GM06990 (cell line): ENCODE measurements around the gene SRC.

Source experiments
- DNase-seq: peaks from one replicate; pipeline ENCODE4 v3.0.0-alpha.2; 2011; ENCODE audit not compliant: insufficient read length; ENCODE audit errors: extremely low read depth
- H3K27me3 ChIP-seq: replicated peaks from 2 replicates; pipeline ENCODE4 v1.6.0; 2011; ENCODE audit warnings: low read length; ENCODE audit not compliant: control insufficient read depth, insufficient read depth
- H3K36me3 ChIP-seq: 2 replicates; pipeline ENCODE4 v1.5.1; 2011; ENCODE audit warnings: low read length; ENCODE audit not compliant: control insufficient read depth, insufficient read depth
- H3K4me3 ChIP-seq: replicated peaks from 2 replicates; pipeline ENCODE4 v1.5.1; 2011; ENCODE audit warnings: low read depth, mild to moderate bottlenecking, control low read depth, low read length
- TF ChIP-seq, protein P1 (sequence below): IDR thresholded peaks from 2 replicates; pipeline ENCODE4 v1.5.1; 2011; ENCODE audit warnings: low read length, control low read depth, mild to moderate bottlenecking, inconsistent platforms; ENCODE audit not compliant: insufficient read depth, poor library complexity, severe bottlenecking

Gene SRC

DNA sequence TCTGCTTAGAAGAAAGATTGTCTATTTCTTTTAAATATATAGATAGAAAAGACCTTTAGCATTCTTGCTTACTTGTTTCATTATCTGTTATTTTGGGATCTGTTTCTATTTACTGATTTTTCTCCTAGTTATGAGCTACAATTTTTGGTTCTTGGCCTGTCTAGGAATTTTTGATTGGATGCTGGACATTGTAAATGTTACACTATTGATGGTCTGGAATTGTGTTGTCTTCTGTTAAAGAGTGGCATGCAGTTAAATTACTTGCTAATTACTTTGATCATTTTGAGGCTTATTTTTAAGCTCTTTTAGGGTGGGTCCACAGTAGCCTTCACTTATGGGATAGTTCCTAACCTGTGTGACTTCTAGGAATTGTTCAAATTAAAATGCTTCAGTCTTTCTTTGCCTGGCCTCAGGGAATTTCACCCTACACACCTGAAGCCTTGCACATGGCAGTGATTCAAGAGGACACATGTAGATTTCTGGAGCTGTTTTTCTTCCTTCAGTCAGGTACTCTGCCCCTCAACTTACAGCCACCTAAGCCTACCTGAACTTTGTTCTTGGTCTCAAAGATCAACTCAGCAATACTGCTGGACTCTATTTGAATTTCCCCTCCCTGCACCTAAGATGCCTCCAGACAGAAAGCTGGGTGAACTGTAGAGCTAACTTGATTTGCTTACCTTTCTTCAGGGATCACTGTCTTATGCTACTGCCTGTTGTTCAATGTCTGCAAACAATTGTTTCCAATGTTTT, 108.9 kb downstream of the SRC start:
- DNase-seq: no peak
- TF ChIP-seq, protein P1, sequence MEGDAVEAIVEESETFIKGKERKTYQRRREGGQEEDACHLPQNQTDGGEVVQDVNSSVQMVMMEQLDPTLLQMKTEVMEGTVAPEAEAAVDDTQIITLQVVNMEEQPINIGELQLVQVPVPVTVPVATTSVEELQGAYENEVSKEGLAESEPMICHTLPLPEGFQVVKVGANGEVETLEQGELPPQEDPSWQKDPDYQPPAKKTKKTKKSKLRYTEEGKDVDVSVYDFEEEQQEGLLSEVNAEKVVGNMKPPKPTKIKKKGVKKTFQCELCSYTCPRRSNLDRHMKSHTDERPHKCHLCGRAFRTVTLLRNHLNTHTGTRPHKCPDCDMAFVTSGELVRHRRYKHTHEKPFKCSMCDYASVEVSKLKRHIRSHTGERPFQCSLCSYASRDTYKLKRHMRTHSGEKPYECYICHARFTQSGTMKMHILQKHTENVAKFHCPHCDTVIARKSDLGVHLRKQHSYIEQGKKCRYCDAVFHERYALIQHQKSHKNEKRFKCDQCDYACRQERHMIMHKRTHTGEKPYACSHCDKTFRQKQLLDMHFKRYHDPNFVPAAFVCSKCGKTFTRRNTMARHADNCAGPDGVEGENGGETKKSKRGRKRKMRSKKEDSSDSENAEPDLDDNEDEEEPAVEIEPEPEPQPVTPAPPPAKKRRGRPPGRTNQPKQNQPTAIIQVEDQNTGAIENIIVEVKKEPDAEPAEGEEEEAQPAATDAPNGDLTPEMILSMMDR: no peak
- Histone ChIP-seq H3K36me3 (no peaks in the 10 kb centered on the region), H3K27me3 (no peaks in the 10 kb centered on the region; the same call in 1 of the 2 replicates), H3K4me3 (no peak overlapping the region)
